ENCODE data around the gene MMP10.
"Not testable (repeated sequence)": the region's sequence is repeated elsewhere in the genome, so short reads cannot be mapped to it uniquely, and the experiment has no call there.

MMP10 gene

GRCh38 chr11:102751673-102752072 is 28.8 kb downstream of the MMP10 start:
- CTCF ChIA-PET = no interaction called here
- POLR2A ChIA-PET = no interaction called here
- DNase-seq (ENCODE audit: extremely low spot score) = no peak
- TF ChIP-seq BHLHE40 (IDR thresholded peaks at IDR 0.05; ENCODE audit: borderline replicate concordance) (no peak), ELF4 (IDR thresholded peaks at IDR 0.05) (no peak), TARDBP (IDR thresholded peaks at IDR 0.05) (no peak), HDGF (IDR thresholded peaks at IDR 0.05; ENCODE audit: borderline replicate concordance) (no peak), SUZ12 (IDR thresholded peaks at IDR 0.05) (no peak), FOXK2 (IDR thresholded peaks at IDR 0.05) (no peak), L3MBTL2 (conservative IDR thresholded peaks at IDR 0.05) (no peak), ARNT (IDR thresholded peaks at IDR 0.05) (no peak), FOXM1 (IDR thresholded peaks at IDR 0.05; ENCODE audit: borderline replicate concordance) (no peak), LEF1 (IDR thresholded peaks at IDR 0.05; ENCODE audit: borderline replicate concordance) (no peak), SP1 (IDR thresholded peaks at IDR 0.05) (no peak), ZNF384 (IDR thresholded peaks at IDR 0.05) (no peak)
- TF ChIP-seq, protein P1, sequence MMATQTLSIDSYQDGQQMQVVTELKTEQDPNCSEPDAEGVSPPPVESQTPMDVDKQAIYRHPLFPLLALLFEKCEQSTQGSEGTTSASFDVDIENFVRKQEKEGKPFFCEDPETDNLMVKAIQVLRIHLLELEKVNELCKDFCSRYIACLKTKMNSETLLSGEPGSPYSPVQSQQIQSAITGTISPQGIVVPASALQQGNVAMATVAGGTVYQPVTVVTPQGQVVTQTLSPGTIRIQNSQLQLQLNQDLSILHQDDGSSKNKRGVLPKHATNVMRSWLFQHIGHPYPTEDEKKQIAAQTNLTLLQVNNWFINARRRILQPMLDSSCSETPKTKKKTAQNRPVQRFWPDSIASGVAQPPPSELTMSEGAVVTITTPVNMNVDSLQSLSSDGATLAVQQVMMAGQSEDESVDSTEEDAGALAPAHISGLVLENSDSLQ (IDR thresholded peaks at IDR 0.05) = no peak

GRCh38 chr11:102749101-102749722 is 31.2 kb downstream of the MMP10 start:
- CTCF ChIA-PET = no interaction called here
- TF ChIP-seq CTBP1 (IDR thresholded peaks at IDR 0.05; ENCODE audit: borderline replicate concordance) (no peak), HDGF (IDR thresholded peaks at IDR 0.05; ENCODE audit: borderline replicate concordance) (no peak), SUZ12 (IDR thresholded peaks at IDR 0.05) (no peak), BHLHE40 (IDR thresholded peaks at IDR 0.05; ENCODE audit: borderline replicate concordance) (no peak), FOXK2 (IDR thresholded peaks at IDR 0.05) (no peak), ELF4 (IDR thresholded peaks at IDR 0.05) (no peak), L3MBTL2 (conservative IDR thresholded peaks at IDR 0.05) (no peak), TARDBP (IDR thresholded peaks at IDR 0.05) (no peak), ZNF384 (IDR thresholded peaks at IDR 0.05) (no peak), NFRKB (IDR thresholded peaks at IDR 0.05) (no peak), ARNT (IDR thresholded peaks at IDR 0.05) (no peak), LEF1 (IDR thresholded peaks at IDR 0.05; ENCODE audit: borderline replicate concordance) (no peak), FOXA1 (IDR thresholded peaks at IDR 0.05) (no peak), SP1 (IDR thresholded peaks at IDR 0.05) (no peak), FOXM1 (IDR thresholded peaks at IDR 0.05; ENCODE audit: borderline replicate concordance) (no peak)
- TF ChIP-seq, protein P1 (IDR thresholded peaks at IDR 0.05) = no peak
- POLR2A ChIA-PET = no interaction called here
- no peak for DNase-seq (ENCODE audit: extremely low spot score)

- DNase-seq (ENCODE audit: extremely low spot score); CTCF ChIA-PET: not testable (repeated sequence)
- 0 out of 2 replicates have a peak, but pooled peaks have one; percentile 6 for TF ChIP-seq CTBP1 (IDR thresholded peaks at IDR 0.05; ENCODE audit: borderline replicate concordance)
- peak; percentile 60; the same call in 1 of the 2 replicates for TF ChIP-seq L3MBTL2 (conservative IDR thresholded peaks at IDR 0.05)
- POLR2A ChIA-PET = interaction anchor here (1.0 kb wide), 1 partner anchor 13 kb away, joined by 3 read pairs; no protein-coding TSS in a partner anchor
Measured at GRCh38 chr11:102746746-102747578, 33.5 kb downstream of the MMP10 start.

DNA sequence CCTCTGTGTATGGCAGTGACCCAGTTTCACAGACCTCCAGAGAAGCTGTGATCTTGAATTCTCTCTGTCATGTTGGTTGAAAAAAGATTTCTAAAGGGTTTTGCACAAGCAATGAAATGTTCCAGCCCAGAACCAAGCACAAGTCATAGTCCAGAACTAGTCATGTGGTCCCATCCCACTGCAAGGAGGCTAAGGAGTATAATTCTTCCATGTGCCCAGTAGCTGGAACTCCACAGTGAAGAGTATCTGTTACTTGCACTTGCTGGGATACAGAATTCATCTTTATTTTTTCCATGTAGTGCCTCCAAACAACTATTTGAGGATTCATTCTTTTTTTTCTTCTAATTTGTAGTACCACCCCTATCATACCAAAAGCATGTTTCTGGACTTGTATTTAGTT is 45.8 kb downstream of the MMP10 start:
- ChIA-PET CTCF (interaction anchor here (0.7 kb wide), 1 partner anchor 207 kb away, joined by 3 read pairs; no protein-coding TSS in a partner anchor), POLR2A (no interaction called here)
- TF ChIP-seq ARNT (IDR thresholded peaks at IDR 0.05) (no peak), HDGF (IDR thresholded peaks at IDR 0.05; ENCODE audit: borderline replicate concordance) (no peak), CTBP1 (IDR thresholded peaks at IDR 0.05; ENCODE audit: borderline replicate concordance) (no peak), BHLHE40 (IDR thresholded peaks at IDR 0.05; ENCODE audit: borderline replicate concordance) (no peak), NFRKB (IDR thresholded peaks at IDR 0.05) (no peak), ELF4 (IDR thresholded peaks at IDR 0.05) (no peak)
- TF ChIP-seq, protein P1 (IDR thresholded peaks at IDR 0.05) = no peak
- DNase-seq (ENCODE audit: extremely low spot score) = no peak

- peak; percentile 78 for DNase-seq (ENCODE audit: extremely low spot score)
- POLR2A ChIA-PET = interaction anchor here (0.6 kb wide), 1 partner anchor 14 kb away, joined by 3 read pairs; no protein-coding TSS in a partner anchor
- TF ChIP-seq, protein P1 (IDR thresholded peaks at IDR 0.05) = peak; percentile 93
- no peak for TF ChIP-seq BHLHE40 (IDR thresholded peaks at IDR 0.05; ENCODE audit: borderline replicate concordance)
- no peak for TF ChIP-seq SP1 (IDR thresholded peaks at IDR 0.05)
- CTCF ChIA-PET = interaction anchor here (0.5 to 1.0 kb wide), 3 partner anchors 18 to 208 kb away, joined by 3 to 5 read pairs (median 5); no protein-coding TSS in a partner anchor
Measured at GRCh38 chr11:102733232-102733875, 47.1 kb downstream of the MMP10 start.

- POLR2A ChIA-PET; CTCF ChIA-PET; DNase-seq (ENCODE audit: extremely low spot score): not testable (repeated sequence)
Measured at GRCh38 chr11:102730944-102731343, 49.5 kb downstream of the MMP10 start.

Measured in HEK293T (cell line).